GM23338 (cell line): Measurements from ENCODE around the gene HMOX1.

ENCODE experiments used
- CREB1 ChIP-seq: fragments of 250-450 bp; sonication (Bioruptor Pico); IDR thresholded peaks from 2 replicates; pipeline ENCODE4 v1.5.0; 2020; ENCODE audit warnings: low read depth, mild to moderate bottlenecking, moderate library complexity
- CTCF ChIP-seq, 2 experiments: fragments of 200-600 bp in 1 of 2; sonication (generic) in 1 of 2; conservative IDR thresholded peaks; 2 replicates each; pipeline versions ENCODE4 v1.5.1 to v1.6.1; 2016 to 2017; ENCODE audit warnings: antibody characterized with exemption in 2 of 2, low read depth in 2 of 2, mild to moderate bottlenecking in 2 of 2, moderate library complexity in 1 of 2
- EZH2 ChIP-seq: fragments of 200-600 bp; sonication (generic); IDR thresholded peaks from one replicate; pipeline ENCODE4 v1.8.0; 2017; ENCODE audit warnings: antibody characterized with exemption, mild to moderate bottlenecking, low read depth; ENCODE audit not compliant: unreplicated experiment
- POLR2AphosphoS5 ChIP-seq: IDR thresholded peaks from 2 replicates; pipeline ENCODE4 v1.6.1; 2016; ENCODE audit warnings: antibody characterized with exemption, low read depth
- REST ChIP-seq: IDR thresholded peaks from one replicate; pipeline ENCODE4 v1.6.1; 2018; ENCODE audit warnings: antibody characterized with exemption; ENCODE audit not compliant: unreplicated experiment

- TF ChIP-seq CTCF (conservative IDR thresholded peaks at IDR 0.05; ENCODE audit: low read depth in 2 of 2), result no peak
- no peak for TF ChIP-seq REST
- TF ChIP-seq CREB1, result no peak
- TF ChIP-seq POLR2AphosphoS5, result no peak
- TF ChIP-seq EZH2, result no peak
Measured at GRCh38 chr22:35348026-35348590, 32.8 kb upstream of the HMOX1 start.
